OCI-LY3 (cell line): Measurements from ENCODE around the gene MAP4K5.

Source experiments
- H2AFZ ChIP-seq: fragments of 200-600, 300-600 bp; shearing (Covaris generic); 2 replicates; pipeline ENCODE4 v1.6.0; 2014; ENCODE audit warnings: antibody characterized with exemption, low read depth, low read length
- H3K27ac ChIP-seq: fragments of 200-600, 300-600 bp; sonication (generic); 2 replicates; pipeline ENCODE4 v1.5.1; 2014; ENCODE audit warnings: mild to moderate bottlenecking, low read length, moderate library complexity, mixed read lengths
- H3K27me3 ChIP-seq: fragments of 200-600, 300-600 bp; sonication (generic); 2 replicates; pipeline ENCODE4 v1.6.1; 2014; ENCODE audit warnings: low read depth, low read length, mixed read lengths
- H3K36me3 ChIP-seq: fragments of 200-600, 300-600 bp; sonication (generic); replicated peaks from 2 replicates; pipeline ENCODE3; 2014; ENCODE audit warnings: low read depth, low read length, mixed read lengths
- H3K4me1 ChIP-seq: fragments of 300-600, 200-600 bp; sonication (generic); 2 replicates; pipeline ENCODE4 v1.6.1; 2014; ENCODE audit warnings: low read length, mixed read lengths
- H3K4me2 ChIP-seq: fragments of 200-600, 300-600 bp; sonication (generic); 2 replicates; pipeline ENCODE4 v1.6.1; 2014; ENCODE audit warnings: low read length, mixed read lengths
- H3K4me3 ChIP-seq: fragments of 300-600, 200-600 bp; sonication (generic); 2 replicates; pipeline ENCODE4 v1.5.1; 2014; ENCODE audit warnings: antibody characterized with exemption, mild to moderate bottlenecking, low read length, moderate library complexity
- H3K79me2 ChIP-seq: fragments of 300-600, 200-600 bp; shearing (Covaris generic); 2 replicates; pipeline ENCODE4 v1.6.1; 2014; ENCODE audit warnings: mild to moderate bottlenecking, low read length, mixed read lengths
- H3K9ac ChIP-seq: fragments of 300-600, 200-600 bp; shearing (Covaris generic); 2 replicates; pipeline ENCODE4 v1.6.0; 2014; ENCODE audit warnings: mild to moderate bottlenecking, low read length, moderate library complexity
- H3K9me3 ChIP-seq: fragments of 200-600, 300-600 bp; shearing (Covaris generic); 2 replicates; pipeline ENCODE4 v1.6.1; 2014; ENCODE audit warnings: low read length, mixed read lengths; ENCODE audit not compliant: insufficient read depth
- H4K20me1 ChIP-seq: fragments of 200-600, 300-600 bp; sonication (generic); 2 replicates; pipeline ENCODE4 v1.6.1; 2016; ENCODE audit warnings: low read length, mixed read lengths; ENCODE audit not compliant: insufficient read depth
- EZH2phosphoT487 ChIP-seq: fragments of 200-600 bp; shearing (Covaris generic); IDR thresholded peaks from 2 replicates; pipeline ENCODE4 v1.6.1; 2018; ENCODE audit warnings: antibody characterized with exemption, mixed run types, low read depth
- TF ChIP-seq, protein P1 (sequence below): fragments of 200-600, 300-600 bp; sonication (generic); IDR thresholded peaks from 2 replicates; pipeline ENCODE4 v1.5.1; 2014; ENCODE audit warnings: antibody characterized with exemption, low read length, low read depth

Gene MAP4K5

DNA sequence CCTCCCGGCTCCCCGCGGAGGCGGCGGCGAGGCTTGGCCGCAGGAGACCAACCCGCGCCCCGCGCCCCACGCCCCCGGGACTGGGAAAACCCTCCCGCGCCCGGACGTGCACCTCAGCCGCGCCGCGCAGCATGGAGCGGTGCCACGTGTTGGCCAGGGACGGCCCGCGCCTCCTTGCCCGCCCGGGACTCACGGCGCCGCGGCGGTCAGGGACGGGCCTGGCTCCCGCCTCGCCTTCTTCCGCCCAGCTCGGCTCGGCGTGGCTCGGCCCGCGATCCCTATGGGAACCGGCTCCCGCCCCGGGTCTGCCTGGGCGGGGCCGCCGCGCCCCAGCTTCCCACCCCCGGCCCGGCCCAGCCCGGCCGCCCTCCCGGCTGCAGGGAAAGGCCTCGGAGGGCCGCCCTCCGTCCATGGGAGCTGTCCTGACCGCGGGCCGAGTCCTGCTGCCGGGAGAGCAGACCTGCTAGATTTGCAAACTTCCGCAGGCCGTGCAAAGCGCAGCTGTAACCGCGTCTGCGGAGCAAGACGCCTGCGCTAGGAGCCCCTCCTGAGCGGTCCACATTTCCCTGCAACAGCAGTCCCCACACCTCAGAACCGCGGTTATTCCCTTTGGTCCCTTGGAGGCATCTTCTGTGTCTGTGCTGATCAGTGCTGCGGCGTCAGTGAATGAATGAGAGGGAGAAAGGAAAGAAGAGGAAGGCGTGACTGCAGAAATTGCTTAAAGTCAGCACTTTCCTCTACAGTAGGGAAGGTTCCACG, 135.6 kb downstream of the MAP4K5 start, which contains the start of gene CDKL1:
Gene CDKL1, minus strand, starts transcription at position 251 of the 759 bp plus-strand sequence. CDS start 1,013 bp downstream, outside the sequence.
- peaks cover 29% of the 10 kb centered on the region for H3K4me1 ChIP-seq
- no peaks in the 10 kb centered on the region for H4K20me1 ChIP-seq
- H2AFZ ChIP-seq: peak within 1 kb of the TSS; percentile 91
- H3K27ac ChIP-seq: peak within 1 kb of the TSS; percentile 31
- no peaks in the 10 kb centered on the region for H3K9me3 ChIP-seq
- H3K4me3 ChIP-seq: peak within 1 kb of the TSS; percentile 93
- no peaks in the 10 kb centered on the region for H3K27me3 ChIP-seq
- peak within 1 kb of the TSS; percentile 74 for H3K9ac ChIP-seq
- H3K36me3 ChIP-seq: no peaks in the 10 kb centered on the region
- H3K79me2 ChIP-seq: no peaks in the 10 kb centered on the region
- no peak for TF ChIP-seq EZH2phosphoT487
- TF ChIP-seq, protein P1, sequence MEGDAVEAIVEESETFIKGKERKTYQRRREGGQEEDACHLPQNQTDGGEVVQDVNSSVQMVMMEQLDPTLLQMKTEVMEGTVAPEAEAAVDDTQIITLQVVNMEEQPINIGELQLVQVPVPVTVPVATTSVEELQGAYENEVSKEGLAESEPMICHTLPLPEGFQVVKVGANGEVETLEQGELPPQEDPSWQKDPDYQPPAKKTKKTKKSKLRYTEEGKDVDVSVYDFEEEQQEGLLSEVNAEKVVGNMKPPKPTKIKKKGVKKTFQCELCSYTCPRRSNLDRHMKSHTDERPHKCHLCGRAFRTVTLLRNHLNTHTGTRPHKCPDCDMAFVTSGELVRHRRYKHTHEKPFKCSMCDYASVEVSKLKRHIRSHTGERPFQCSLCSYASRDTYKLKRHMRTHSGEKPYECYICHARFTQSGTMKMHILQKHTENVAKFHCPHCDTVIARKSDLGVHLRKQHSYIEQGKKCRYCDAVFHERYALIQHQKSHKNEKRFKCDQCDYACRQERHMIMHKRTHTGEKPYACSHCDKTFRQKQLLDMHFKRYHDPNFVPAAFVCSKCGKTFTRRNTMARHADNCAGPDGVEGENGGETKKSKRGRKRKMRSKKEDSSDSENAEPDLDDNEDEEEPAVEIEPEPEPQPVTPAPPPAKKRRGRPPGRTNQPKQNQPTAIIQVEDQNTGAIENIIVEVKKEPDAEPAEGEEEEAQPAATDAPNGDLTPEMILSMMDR: no peak
- peak within 1 kb of the TSS; percentile 89 for H3K4me2 ChIP-seq

DNA sequence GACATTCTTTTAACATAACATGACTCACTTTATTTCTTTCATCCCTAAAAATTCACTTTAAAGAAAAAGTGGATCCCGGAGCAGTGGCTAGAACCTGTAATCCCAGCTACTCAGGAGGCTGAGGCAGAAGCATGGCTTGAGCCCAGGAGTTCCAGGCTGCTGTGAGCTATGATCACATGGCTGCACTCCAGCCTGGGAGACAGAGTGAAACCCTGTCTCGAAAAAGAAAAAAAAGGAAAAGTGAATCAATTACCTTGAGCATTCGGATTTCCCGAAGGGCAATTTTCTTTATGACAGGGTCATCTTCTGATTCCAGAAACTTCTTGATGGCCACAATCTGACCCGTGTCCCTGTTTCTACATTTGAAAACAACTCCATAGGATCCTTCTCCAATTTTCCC, 136.9 kb downstream of the MAP4K5 start:
- H4K20me1 ChIP-seq: no peaks in the 10 kb centered on the region
- H3K27me3 ChIP-seq: no peaks in the 10 kb centered on the region
- peaks cover 29% of the 10 kb centered on the region for H3K4me1 ChIP-seq
- TF ChIP-seq EZH2phosphoT487: no peak
- TF ChIP-seq, protein P1: no peak
- no peak overlapping the region for H2AFZ ChIP-seq
- no peaks in the 10 kb centered on the region for H3K79me2 ChIP-seq
- H3K9ac ChIP-seq: peak overlapping the region; percentile 74; the same call in 1 of the 2 replicates
- peak overlapping the region; percentile 93 for H3K4me3 ChIP-seq
- no peaks in the 10 kb centered on the region for H3K9me3 ChIP-seq
- H3K36me3 ChIP-seq: no peaks in the 10 kb centered on the region
- peak overlapping the region; percentile 89 for H3K4me2 ChIP-seq
- H3K27ac ChIP-seq: no peak overlapping the region

DNA sequence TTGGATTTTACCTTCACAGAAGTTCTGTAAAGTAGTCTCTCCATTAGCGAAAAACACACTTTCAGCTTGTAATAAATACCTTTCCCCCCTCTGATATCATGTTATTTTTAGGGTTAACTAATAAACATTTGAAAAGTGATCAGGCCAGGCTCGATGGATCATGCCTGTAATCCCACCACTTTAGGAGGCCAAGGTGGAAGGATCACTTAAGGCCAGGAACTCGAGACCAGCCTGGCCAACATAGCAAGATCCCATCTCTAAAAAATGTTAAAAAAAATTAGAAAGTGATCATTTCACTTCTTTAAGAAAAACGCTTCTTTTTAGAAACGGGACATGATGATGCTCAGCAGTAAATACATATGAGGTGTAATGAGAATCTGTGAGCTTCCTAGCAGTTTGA, 137.7 kb downstream of the MAP4K5 start:
- no peak overlapping the region for H3K4me3 ChIP-seq
- H2AFZ ChIP-seq: no peak overlapping the region
- no peak overlapping the region for H3K4me2 ChIP-seq
- H3K79me2 ChIP-seq: no peaks in the 10 kb centered on the region
- H3K9ac ChIP-seq: no peak overlapping the region
- TF ChIP-seq, protein P1: no peak
- TF ChIP-seq EZH2phosphoT487: no peak
- H3K36me3 ChIP-seq: no peaks in the 10 kb centered on the region
- H3K4me1 ChIP-seq: peaks cover 27% of the 10 kb centered on the region
- H3K9me3 ChIP-seq: no peaks in the 10 kb centered on the region
- H4K20me1 ChIP-seq: no peaks in the 10 kb centered on the region
- no peak overlapping the region for H3K27ac ChIP-seq
- H3K27me3 ChIP-seq: no peaks in the 10 kb centered on the region

DNA sequence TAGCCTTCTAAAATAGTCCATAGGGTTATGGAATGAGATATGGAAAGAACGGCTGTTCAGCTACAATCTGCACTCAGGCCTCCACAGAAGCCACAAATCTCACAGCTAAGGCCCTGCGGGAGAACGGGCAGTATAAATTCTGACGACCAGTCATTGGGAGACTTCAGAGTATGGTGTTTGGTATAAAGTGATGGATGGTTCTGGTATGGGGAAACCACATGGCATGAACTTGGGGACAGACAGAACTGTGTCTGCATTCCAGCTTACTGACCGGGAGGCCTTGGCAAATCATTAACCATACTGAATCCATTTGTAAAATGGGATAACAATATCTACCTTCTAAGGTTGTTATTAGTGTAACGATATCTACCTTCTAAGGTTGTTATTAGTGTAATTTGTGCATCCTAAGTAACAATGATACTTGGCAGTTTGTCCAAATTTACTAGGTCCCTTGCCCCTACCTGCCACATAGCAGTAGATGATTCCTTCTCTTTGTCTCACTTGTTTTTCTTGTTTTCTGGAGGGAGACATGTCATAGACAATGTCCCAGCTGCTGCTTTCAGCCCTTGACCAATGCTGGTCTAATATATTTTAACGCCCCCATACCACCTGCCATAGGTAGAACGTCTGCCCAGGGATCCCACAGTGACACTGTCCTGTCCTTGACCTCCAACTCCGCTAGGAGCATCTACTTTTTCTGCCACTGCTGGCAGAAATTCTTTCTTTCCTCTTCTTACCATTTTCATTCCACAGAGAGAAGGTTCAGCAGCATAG, 142.5 kb downstream of the MAP4K5 start:
- Histone ChIP-seq H3K4me2 (no peak overlapping the region), H4K20me1 (no peaks in the 10 kb centered on the region), H3K27ac (no peak overlapping the region), H3K9me3 (no peaks in the 10 kb centered on the region), H3K27me3 (no peaks in the 10 kb centered on the region), H3K9ac (no peak overlapping the region), H3K36me3 (no peaks in the 10 kb centered on the region), H3K4me1 (peaks cover 14% of the 10 kb centered on the region), H2AFZ (no peak overlapping the region), H3K4me3 (no peak overlapping the region), H3K79me2 (no peaks in the 10 kb centered on the region)
- no peak for TF ChIP-seq EZH2phosphoT487
